ENCODE data around the gene APPL1. TPM values are rescaled to one million over a fixed set of nuclear protein-coding genes. Genes with fewer than 3 reads are reported as not detected.
"Not testable (repeated sequence)": the region's sequence is repeated elsewhere in the genome, so short reads cannot be mapped to it uniquely, and the experiment has no call there.

Gene APPL1
- total and polyA plus RNA-seq, 5 experiments from 2014 or later, result 34.7 to 49.3 (median 42.3) TPM

- H3K27me3 Mint-ChIP-seq, result no peaks in the 10 kb centered on the region
- DNase-seq, result no peak
- no peak for ATAC-seq
- peak overlapping the region in 1 of 10 donors; percentile 35 for H3K27ac Mint-ChIP-seq
- no peaks in the 10 kb centered on the region for H3K4me1 Mint-ChIP-seq
- POLR2A ChIA-PET, result no interaction called here
- peaks cover 0 to 4% (median 0%) of the 10 kb centered on the region in 9 donors for H3K9me3 Mint-ChIP-seq
- H3K4me3 Mint-ChIP-seq, result no peak overlapping the region
- H3K36me3 Mint-ChIP-seq, result peaks cover 0 to 5% (median 3%) of the 10 kb centered on the region in 3 donors
Measured at GRCh38 chr3:57279685-57280084, 52.2 kb downstream of the APPL1 start.

DNA sequence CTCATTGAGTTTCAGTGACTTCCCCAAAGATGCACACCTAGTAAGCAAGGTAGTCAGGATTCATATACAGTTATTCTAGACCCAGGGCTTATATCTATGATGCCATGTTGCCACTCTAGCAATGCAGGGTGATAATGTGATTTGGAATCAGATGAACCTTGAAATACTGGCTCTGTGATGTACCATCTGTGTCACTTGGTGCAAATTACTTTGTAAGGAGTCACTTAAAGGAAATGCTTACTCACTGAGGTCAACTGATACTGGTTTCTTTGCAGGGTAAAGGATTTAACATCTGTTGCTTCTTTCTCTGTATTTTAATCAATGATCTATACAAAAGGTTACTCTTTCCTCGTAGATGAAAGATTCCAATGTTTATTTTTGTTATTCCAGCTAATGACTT is 54.2 kb downstream of the APPL1 start:
- Mint-ChIP-seq H3K4me3 (no peak overlapping the region), H3K9me3 (peaks cover 0 to 5% (median 2%) of the 10 kb centered on the region in 9 donors), H3K4me1 (no peaks in the 10 kb centered on the region), H3K36me3 (peaks cover 0 to 5% (median 0%) of the 10 kb centered on the region in 3 donors), H3K27me3 (no peaks in the 10 kb centered on the region), H3K27ac (peak overlapping the region in 2 of 10 donors; percentile 16 to 30)
- no peak for ATAC-seq
- DNase-seq, result no peak
- POLR2A ChIA-PET, result no interaction called here

DNA sequence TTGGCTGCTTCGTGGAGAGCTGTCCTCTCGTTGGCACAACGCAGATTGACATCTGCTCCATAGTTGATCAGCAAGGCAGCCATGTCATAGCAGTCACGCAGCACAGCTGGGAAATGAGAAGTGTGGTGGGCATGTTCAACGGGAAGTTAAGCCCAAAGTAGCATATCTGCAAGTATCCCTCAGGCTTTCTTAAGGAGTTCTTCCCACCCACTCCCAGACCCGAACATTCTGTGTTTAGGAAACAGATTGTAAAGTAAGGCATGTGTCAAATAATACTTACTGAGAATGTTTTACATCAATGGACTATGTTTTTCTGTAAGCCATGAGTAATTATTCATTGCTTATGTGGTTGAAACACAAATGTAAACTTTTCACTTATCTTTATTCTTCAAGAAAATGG is 55.8 kb downstream of the APPL1 start:
- no peaks in the 10 kb centered on the region for H3K4me1 Mint-ChIP-seq
- H3K4me3 Mint-ChIP-seq, result no peak overlapping the region
- DNase-seq, result no peak
- H3K9me3 Mint-ChIP-seq, result peaks cover 0 to 14% (median 2%) of the 10 kb centered on the region in 9 donors
- no peaks in the 10 kb centered on the region for H3K27me3 Mint-ChIP-seq
- no peak for ATAC-seq
- H3K36me3 Mint-ChIP-seq, result peaks cover 2 to 11% (median 5%) of the 10 kb centered on the region in 3 donors
- POLR2A ChIA-PET, result no interaction called here
- no peak overlapping the region for H3K27ac Mint-ChIP-seq

GRCh38 chr3:57287205-57287604 is 59.7 kb downstream of the APPL1 start:
- H3K9me3 Mint-ChIP-seq, result peaks cover 0 to 14% (median 0%) of the 10 kb centered on the region in 9 donors
- H3K4me3 Mint-ChIP-seq, result no peak overlapping the region
- H3K27me3 Mint-ChIP-seq, result peaks cover 0 to 8% (median 0%) of the 10 kb centered on the region in 5 donors
- POLR2A ChIA-PET, result no interaction called here
- no peak overlapping the region for H3K27ac Mint-ChIP-seq
- ATAC-seq (no peak), DNase-seq (no peak)
- peaks cover 0 to 11% (median 2%) of the 10 kb centered on the region in 3 donors for H3K36me3 Mint-ChIP-seq
- no peaks in the 10 kb centered on the region for H3K4me1 Mint-ChIP-seq

GRCh38 chr3:57288403-57288802 is 60.9 kb downstream of the APPL1 start:
- POLR2A ChIA-PET, result no interaction called here
- Mint-ChIP-seq H3K27me3 (peaks cover 0 to 9% (median 0%) of the 10 kb centered on the region in 5 donors), H3K4me1 (no peaks in the 10 kb centered on the region), H3K36me3 (peaks cover 0 to 11% (median 2%) of the 10 kb centered on the region in 3 donors), H3K4me3 (no peak overlapping the region), H3K27ac (no peak overlapping the region), H3K9me3 (peaks cover 0 to 14% (median 0%) of the 10 kb centered on the region in 9 donors)
- ATAC-seq, result no peak
- DNase-seq, result no peak

DNA sequence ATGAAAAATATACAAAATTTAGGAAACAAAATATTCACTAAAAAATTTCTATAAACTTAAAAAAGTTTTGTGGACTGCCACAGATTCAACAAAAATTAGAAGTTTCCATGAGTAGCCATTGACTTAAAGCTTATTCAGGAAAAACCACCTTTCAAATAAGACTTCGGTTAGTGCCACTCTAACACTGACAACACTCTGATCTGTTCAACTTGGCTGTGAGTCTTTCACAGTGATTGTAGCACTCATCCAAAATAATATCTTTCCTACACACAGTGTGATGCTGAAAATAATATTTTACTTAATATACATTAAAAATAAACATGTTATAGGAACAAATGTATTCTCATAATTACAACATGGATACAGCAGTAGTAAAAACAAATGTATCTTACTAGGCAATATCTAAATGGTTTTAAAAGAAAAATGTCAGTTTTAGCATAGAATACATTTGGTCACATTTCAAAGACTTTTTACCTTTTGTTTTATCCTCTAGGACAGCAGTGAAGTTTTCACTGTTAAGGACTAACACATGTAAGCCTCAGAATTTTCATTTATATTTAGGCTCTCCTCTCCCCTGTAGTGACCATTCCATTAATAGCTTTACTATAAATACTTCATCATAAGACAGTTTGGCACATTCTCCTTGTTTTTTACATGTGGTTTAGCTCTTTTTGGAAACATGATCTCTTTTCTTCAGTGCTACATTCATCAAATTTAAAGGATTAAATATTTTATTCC is 64.8 kb downstream of the APPL1 start, which contains the start of gene ASB14:
ASB14 (minus strand) TSS at position 527 of the 738 bp plus-strand sequence. CDS start 652 bp downstream, outside the sequence.
- H3K27me3 Mint-ChIP-seq, result peaks cover 3 to 13% (median 9%) of the 10 kb centered on the region in 5 donors
- no peak within 1 kb of the TSS for H3K4me3 Mint-ChIP-seq
- no peak for ATAC-seq
- POLR2A ChIA-PET, result no interaction called here
- H3K36me3 Mint-ChIP-seq, result peaks cover 0 to 9% (median 0%) of the 10 kb centered on the region in 3 donors
- H3K9me3 Mint-ChIP-seq, result peaks cover 0 to 4% (median 0%) of the 10 kb centered on the region in 9 donors
- DNase-seq, result no peak
- H3K4me1 Mint-ChIP-seq, result no peaks in the 10 kb centered on the region
- H3K27ac Mint-ChIP-seq, result no peak within 1 kb of the TSS

- Mint-ChIP-seq H3K9me3 (peaks cover 0 to 2% (median 0%) of the 10 kb centered on the region in 9 donors), H3K4me3 (no peak overlapping the region), H3K36me3 (peaks cover 0 to 2% (median 0%) of the 10 kb centered on the region in 3 donors), H3K4me1 (no peaks in the 10 kb centered on the region), H3K27me3 (peaks cover 7 to 20% (median 14%) of the 10 kb centered on the region in 5 donors), H3K27ac (no peak overlapping the region)
- DNase-seq (no peak), ATAC-seq (no peak)
- POLR2A ChIA-PET, result no interaction called here
Measured at GRCh38 chr3:57292897-57293526, 65.5 kb downstream of the APPL1 start.

- POLR2A ChIA-PET, result no interaction called here
- Mint-ChIP-seq H3K27ac (no peak overlapping the region), H3K9me3 (no peaks in the 10 kb centered on the region), H3K36me3 (no peaks in the 10 kb centered on the region), H3K27me3 (peaks cover 8 to 44% (median 15%) of the 10 kb centered on the region in 5 donors), H3K4me3 (no peak overlapping the region), H3K4me1 (no peaks in the 10 kb centered on the region)
- no peak for DNase-seq
- ATAC-seq, result no peak
Measured at GRCh38 chr3:57298041-57298440, 70.5 kb downstream of the APPL1 start.

- H3K4me3 Mint-ChIP-seq, POLR2A ChIA-PET, H3K4me1 Mint-ChIP-seq, H3K27ac Mint-ChIP-seq, DNase-seq, ATAC-seq, H3K36me3 Mint-ChIP-seq, H3K9me3 Mint-ChIP-seq: not testable (repeated sequence)
- H3K27me3 Mint-ChIP-seq, result peaks cover 2 to 22% (median 12%) of the 10 kb centered on the region in 5 donors
Measured at GRCh38 chr3:57303520-57303919, 76.0 kb downstream of the APPL1 start.

DNA sequence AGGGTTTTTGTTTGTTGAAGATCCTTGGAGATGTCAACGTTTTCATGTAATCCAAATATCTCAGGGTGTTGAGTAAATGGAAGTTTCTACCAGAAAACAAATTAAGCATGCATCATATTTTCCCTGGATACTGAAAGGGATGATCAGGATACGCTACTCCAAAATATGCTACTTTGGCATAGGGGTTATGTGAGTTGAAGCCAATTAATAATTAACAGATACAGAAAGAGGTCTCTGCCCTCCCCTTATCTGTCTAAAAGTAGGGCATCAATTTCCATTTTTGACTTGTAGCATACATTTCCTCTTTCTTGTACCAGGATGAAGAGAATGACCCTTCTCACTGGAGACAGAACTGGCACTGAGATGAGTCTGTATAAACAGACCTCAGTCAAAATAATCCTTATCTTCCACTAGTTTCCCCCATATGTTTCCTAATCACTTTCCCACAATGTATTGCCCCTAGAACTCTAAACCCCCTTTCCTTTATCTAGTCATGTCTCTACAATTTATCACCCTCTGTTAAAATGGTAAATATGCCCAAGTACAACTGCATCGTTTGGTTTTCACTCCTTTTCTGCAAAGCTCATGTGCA is 82.3 kb downstream of the APPL1 start:
- Mint-ChIP-seq H3K36me3 (no peaks in the 10 kb centered on the region), H3K27me3 (peaks cover 0 to 8% (median 0%) of the 10 kb centered on the region in 5 donors), H3K9me3 (no peaks in the 10 kb centered on the region), H3K27ac (no peak overlapping the region), H3K4me3 (no peak overlapping the region), H3K4me1 (no peaks in the 10 kb centered on the region)
- no peak for DNase-seq
- POLR2A ChIA-PET, result no interaction called here
- ATAC-seq, result no peak

- Mint-ChIP-seq H3K4me3 (no peak overlapping the region), H3K9me3 (peaks cover 0 to 12% (median 4%) of the 10 kb centered on the region in 9 donors), H3K4me1 (no peaks in the 10 kb centered on the region), H3K36me3 (peaks cover 0 to 4% (median 3%) of the 10 kb centered on the region in 3 donors), H3K27ac (no peak overlapping the region), H3K27me3 (peaks cover 7 to 43% (median 17%) of the 10 kb centered on the region in 5 donors)
- no peak for DNase-seq
- no peak for ATAC-seq
- POLR2A ChIA-PET, result no interaction called here
Measured at GRCh38 chr3:57314204-57314603, 86.7 kb downstream of the APPL1 start.
